Amniotic stem cell (primary cell): Measurements from ENCODE around the gene PRPS1L1.

Experiments
- DNase-seq: peaks from one replicate; lab custom pipeline; 2025; lab: John Stamatoyannopoulos, UW

The PRPS1L1 gene

DNA sequence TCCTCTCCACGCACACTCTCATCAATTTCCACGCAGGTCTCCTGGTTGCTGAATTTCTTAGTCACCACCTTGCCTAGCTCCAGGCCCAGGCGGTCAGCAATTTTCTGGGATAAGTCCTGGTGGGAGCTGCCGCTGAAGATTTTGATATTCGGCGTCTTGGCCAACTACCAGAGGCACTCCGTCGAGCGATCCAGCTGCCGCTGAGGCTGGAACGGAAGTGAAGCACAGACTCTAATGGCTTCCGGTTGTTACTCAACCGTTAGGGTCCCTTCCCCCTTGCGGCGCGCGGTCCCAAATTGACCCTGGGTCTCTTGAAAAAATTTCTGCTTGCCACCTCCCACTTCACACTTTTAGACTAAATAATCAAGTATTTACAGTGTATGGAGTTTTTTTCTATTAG lies at the start of gene PRPS1L1:
TSS of gene PRPS1L1 (minus strand) at position 219 of the 400 bp plus-strand sequence.
- DNase-seq: no peak

- DNase-seq: no peak
These were observed 48.8 kb upstream of the PRPS1L1 start for GRCh38 chr7:18076461-18076860.

DNA sequence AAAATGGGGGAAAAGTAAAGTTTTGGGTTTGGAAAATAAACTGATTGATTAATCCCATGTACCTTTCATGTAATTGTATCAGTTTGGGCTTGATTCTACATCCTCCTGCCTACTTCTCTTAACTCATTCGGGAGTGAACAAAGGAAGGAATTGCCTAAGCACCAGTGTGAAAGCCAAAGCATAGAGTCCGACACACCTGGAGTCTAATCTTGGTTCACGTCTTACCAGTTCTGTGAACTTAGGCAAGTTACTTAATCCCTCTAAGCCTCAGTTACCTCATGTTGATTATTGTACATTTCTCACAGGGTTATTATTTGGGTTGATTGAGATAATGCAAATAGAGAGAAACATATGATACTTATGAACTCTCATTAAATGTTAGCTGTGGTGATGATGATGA lies 41.1 kb upstream of the PRPS1L1 start:
- no peak for DNase-seq

- DNase-seq: no peak
These were observed 36.7 kb upstream of the PRPS1L1 start for GRCh38 chr7:18064242-18064838.

GRCh38 chr7:18063149-18063901 lies 35.7 kb upstream of the PRPS1L1 start:
- DNase-seq: no peak

GRCh38 chr7:18059171-18059570 lies 31.5 kb upstream of the PRPS1L1 start:
- no peak for DNase-seq

GRCh38 chr7:18053941-18054340 lies 26.3 kb upstream of the PRPS1L1 start:
- no peak for DNase-seq

- DNase-seq: no peak
These were observed 25.7 kb upstream of the PRPS1L1 start for GRCh38 chr7:18053177-18053928.

GRCh38 chr7:18049262-18049661 lies 21.6 kb upstream of the PRPS1L1 start:
- no peak for DNase-seq

- DNase-seq: no peak
These were observed 19.0 kb upstream of the PRPS1L1 start for GRCh38 chr7:18046601-18047000.

DNA sequence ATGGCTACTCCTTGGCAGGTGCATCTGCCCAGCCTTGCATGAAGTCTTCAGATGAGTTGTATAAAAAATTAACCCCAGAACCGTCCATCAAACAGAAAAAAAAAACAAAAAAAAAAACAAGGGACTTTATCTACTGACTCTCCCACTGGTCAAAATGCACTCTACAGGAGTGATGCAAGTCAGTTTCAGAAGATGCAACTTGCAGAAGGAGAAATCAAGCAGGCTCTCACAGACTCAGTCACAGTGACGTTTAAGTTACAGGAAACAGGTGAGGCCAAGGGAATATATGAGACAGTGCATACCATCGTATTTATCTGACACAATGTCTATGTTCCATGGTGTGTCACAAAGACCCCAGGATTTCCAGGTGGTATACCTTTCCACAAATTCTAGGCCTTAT lies 17.5 kb upstream of the PRPS1L1 start:
- no peak for DNase-seq

DNA sequence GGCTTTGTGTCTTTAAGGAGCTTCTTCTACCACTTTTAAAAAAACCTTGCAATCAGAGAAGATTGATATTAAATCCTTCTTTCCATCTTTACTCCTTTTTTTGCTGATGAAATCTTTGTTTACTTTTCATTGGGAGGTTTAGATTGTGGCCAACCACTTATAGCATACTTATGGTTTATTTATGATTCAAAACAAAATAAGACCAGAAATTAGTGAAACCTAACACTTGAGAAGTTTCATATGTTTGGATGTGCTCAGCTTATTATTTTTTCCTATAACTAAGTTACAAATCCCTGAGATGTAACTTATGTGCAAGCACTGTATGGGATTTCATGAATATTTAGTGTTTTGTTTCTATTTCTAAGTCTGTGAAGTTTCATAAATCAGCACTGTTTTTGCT lies 13.5 kb upstream of the PRPS1L1 start:
- DNase-seq: no peak

GRCh38 chr7:18040196-18040595 lies 12.6 kb upstream of the PRPS1L1 start:
- peak; percentile 9 for DNase-seq

GRCh38 chr7:18038382-18038781 lies 10.7 kb upstream of the PRPS1L1 start:
- DNase-seq: no peak

DNA sequence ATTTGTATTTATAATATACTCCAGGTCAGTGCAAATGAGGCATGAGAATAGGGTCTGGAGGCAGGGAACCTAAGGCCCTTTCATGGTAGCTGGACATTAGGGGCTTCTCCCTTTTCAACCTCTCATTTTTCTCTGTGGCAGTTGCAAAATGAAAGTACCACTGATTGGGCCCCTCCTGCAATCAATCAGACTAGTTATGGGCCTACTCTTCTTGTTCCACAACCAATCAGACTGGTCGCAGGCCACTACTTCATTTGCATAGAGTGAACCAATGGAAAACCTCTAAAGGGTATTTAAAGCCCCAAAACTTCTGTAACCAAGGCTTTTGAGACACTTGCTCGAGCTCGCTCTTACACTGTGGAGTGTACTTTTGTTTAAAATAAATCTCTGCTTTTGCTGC lies 10.0 kb upstream of the PRPS1L1 start:
- DNase-seq: no peak

- no peak for DNase-seq
These were observed 9.1 kb upstream of the PRPS1L1 start for GRCh38 chr7:18036783-18037182.

GRCh38 chr7:18030758-18031157 lies 3.1 kb upstream of the PRPS1L1 start:
- DNase-seq: no peak

- DNase-seq: no peak
These were observed 7.4 kb downstream of the PRPS1L1 start for GRCh38 chr7:18020138-18020715.

DNA sequence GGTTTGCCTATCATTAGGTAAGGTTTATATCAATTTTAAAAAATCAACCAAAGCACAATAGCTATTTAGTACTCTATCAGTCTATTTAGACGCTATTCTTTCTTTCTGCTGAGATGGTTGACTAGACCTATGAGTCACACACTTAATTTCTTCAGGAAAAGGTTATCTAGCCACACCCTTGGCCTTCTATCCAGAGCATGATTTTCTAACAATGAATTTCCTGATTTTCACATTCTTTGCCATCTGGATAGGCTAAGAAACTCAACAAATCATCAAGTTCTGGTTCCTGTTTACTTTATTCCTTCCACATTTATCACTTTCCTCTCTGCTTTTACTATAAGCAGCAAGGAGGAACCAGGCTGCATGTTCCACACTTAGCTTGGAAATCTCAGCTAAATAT lies 8.1 kb downstream of the PRPS1L1 start:
- DNase-seq: peak; percentile 31

DNA sequence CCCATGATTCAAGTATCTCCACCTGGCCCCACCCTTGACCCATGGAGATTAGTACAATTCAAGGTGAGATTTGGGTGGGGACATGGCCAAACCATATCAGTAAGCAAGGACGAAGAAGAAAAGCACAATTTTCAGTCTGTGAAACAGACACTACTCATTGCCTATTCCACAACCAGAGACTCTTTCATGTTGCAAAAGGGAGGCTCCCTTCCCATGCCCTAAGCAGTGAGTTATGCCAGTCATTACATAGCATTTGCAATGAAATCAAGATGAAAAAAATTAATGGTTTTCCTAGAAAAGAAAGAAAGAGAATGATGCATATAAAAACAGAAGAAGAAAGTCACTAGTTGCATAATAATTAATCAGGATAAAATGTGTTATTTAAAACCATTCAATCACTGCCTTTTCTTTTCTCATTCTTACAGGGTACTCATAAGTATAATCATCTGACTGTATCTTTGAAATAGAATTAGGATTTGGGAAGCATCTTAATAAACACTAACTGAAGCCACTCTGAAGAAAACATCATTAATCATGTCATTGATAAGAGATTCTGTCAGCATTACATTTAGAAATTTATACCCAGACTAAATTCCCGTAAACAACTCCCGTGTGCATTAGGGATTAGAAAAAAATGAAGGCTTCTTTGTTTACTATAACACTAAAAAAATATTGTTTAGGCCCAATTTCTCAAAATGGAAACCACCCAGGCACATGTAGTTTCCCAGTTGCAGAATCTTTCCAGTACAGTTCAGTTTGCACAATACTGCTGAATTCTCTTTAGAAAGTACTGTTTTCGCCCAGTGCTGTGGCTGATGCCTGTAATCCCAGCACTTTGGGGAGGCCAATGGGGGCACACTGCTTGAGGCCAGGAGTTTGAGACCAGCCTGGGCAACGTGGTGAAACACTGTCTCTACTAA lies 9.1 kb downstream of the PRPS1L1 start:
- no peak for DNase-seq

DNA sequence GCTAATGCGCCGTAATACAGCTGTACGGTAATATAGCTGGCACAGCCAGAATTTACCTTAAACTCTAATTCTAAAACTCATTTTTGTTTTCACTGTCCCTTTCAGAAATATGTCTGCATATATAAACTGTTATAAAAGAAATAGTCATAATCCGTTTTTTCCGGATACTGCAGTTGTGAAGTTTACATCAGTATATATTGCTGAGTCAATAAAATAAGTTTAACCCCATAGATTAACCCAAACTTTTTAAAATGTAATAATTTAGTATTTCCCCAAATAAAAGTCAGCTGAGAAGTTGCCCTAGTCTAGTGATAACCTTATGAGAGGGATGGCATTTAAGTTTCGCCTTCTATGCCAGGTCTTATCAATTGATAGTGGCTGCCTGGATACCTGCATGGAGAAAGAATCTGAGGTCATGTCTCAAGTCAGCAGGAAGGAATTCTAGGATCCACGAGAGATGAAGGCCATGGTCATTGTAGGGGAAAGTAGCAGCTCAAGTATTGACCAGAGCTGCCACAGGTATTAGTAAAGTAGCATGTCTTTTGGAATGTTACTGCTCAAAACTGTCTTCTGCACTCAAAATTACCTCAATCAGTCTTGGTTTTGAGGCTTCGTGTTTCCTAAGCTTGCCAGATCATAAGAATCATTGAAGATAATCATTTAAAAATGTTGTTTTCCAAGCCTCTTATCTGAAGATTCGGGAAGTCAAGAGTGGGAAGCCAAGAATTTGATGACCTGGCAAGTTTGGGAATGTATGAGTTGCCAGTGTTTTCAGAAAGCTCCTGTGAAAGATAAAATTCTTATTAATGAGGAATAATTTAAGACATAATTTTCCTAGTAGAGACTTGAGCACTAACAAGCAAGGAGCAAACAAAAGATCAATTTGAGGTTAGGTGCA lies 10.8 kb downstream of the PRPS1L1 start:
- DNase-seq: no peak
